Forelimb muscle (tissue), 1 donor: Measurements from ENCODE around the gene FN3KRP. TPM values are rescaled to one million over a fixed set of nuclear protein-coding genes. Genes with fewer than 3 reads are reported as not detected.
"Not testable (repeated sequence)": the region's sequence is repeated elsewhere in the genome, so short reads cannot be mapped to it uniquely, and the experiment has no call there.

ENCODE experiments used
- DNase-seq: peaks from one replicate; pipeline ENCODE4 v3.0.0-alpha.2; 2013; ENCODE audit warnings: low read depth
- polyA plus RNA-seq: library from polyadenylated mRNA; unstranded; fragments of 120-200 nt; gene quantifications from one replicate; pipeline ENCODE4 v1.2.1, GENCODE V29; 2013; ENCODE audit not compliant: insufficient read length

Gene FN3KRP
- polyA plus RNA-seq, 1 donor = 31.0 TPM

DNA sequence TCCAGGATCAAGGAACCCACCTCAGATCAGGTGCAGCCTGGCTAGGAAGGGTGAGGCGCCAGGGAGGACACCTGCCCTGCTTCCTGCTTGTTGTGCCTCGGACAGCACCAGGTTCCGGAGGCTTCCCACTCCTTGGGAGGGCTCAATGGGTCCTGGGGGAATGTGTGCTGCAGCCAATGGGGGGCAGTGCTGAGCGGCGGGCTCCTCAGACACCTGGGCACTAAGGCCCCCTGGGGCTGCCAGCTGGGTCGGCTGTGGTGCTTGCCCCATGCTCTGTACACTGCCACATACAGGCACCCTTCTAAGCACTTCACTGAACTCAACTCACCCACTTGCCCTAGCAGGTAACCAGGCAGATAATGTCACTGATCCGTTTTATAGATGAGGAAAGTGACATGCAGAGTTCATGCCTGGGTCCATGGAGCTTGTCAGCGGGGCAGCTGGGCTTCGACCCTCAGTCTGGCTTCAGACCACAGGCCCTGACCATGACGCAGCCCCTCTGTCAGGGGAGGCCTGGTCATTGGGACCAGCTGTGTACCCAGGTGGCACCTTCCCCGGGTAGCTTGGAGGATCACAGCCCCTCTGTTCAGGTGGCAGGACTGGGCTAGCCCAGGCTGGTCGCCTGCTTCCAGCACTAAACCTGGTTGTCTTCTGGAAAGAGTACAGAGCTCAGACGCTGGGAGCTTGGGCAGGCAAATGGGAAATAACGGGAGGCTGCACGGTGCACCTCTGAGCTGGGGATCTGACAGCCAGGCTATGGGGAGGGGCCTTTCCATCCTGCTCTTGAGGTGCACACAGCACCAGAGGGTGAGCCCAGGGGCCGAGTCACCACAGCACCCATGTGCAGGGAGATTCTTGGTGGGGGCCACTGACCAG is 27.1 kb downstream of the FN3KRP start:
- no peak for DNase-seq

DNA sequence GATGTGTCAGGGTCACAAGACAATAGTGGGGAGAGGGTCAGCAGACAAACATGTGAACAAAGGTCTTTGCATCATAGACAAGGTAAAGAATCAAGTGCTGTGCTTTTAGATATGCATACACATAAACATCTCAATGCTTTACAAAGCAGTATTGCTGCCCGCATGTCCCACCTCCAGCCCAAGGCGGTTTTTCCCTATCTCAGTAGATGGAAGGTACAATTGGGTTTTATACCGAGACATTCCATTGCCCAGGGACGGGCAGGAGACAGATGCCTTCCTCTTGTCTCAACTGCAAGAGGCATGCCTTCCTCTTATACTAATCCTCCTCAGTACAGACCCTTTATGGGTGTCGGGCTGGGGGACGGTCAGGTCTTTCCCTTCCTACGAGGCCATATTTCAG is 28.2 kb downstream of the FN3KRP start:
- not testable (repeated sequence) for DNase-seq

DNA sequence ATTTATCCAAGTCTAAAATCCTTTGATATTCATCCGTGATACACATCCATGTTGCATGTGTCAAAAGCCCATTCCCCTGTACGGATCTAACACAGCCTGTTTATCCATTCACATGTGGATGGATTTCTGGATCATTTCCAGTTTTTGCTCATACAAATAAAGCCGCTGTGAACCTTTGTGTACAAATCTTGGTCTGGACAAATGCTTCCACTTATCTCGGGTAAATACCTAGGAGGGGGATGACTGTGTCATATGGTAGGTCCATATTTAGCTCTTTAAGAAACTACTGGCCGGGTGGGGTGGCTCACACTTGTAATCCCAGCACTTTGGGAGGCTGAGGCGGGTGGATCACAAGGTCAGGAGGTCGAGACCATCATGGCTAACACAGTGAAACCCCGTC is 29.0 kb downstream of the FN3KRP start:
- no peak for DNase-seq

DNA sequence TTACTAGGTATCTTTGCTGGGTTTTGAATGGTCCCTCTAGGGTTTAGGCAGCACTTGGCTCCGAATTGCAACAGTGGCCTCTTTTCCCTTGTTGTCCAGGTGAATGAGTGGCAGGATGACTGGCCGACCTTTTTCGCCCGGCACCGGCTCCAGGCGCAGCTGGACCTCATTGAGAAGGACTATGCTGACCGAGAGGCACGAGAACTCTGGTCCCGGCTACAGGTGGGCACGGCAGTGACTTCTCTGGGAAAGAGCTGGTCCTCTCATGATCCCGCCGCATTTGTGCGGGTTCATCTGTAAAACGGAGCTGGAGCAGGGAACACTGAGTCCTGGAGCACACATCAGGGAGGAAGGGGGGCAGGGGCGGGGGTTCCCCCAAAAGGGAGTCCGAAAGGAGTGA is 32.2 kb downstream of the FN3KRP start:
- DNase-seq = no peak

DNA sequence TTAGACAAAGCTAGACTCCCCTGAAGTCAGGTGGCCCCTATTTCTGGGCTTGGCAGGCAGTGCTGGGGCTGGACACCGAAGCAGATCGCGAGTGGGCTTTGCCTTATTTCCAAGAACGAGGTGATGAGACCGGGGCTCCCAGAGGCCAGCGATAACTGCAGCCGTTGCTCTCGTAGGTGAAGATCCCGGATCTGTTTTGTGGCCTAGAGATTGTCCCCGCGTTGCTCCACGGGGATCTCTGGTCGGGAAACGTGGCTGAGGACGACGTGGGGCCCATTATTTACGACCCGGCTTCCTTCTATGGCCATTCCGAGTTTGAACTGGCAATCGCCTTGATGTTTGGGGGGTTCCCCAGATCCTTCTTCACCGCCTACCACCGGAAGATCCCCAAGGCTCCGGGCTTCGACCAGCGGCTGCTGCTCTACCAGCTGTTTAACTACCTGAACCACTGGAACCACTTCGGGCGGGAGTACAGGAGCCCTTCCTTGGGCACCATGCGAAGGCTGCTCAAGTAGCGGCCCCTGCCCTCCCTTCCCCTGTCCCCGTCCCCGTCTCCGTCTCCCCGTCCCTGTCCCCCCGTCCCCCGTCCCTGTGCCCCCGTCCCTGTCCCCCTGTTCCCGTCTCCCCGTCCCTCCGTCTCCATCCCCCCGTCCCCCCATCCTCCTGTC is 33.9 kb downstream of the FN3KRP start:
- DNase-seq = no peak

DNA sequence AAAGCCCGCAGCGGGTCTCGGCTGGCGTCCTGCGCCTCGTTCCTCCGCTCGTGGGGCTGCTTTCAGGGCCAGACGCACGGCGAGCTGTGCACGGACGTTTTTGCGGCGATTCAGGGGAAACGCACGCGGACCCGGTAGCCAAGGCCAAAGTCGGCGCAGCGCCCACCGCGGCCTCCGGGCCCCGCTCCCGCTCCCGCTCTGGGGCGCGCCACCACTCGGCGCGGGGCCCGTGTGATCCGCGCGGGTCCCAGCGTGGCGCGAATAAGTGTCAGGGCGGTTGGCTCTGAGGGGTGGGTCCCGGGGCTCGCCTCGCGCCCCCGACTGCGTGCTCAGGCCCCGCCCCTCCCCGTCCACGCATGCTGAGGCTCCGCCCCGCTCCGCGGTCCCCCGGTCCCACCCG is 34.7 kb downstream of the FN3KRP start:
- DNase-seq = no peak

DNA sequence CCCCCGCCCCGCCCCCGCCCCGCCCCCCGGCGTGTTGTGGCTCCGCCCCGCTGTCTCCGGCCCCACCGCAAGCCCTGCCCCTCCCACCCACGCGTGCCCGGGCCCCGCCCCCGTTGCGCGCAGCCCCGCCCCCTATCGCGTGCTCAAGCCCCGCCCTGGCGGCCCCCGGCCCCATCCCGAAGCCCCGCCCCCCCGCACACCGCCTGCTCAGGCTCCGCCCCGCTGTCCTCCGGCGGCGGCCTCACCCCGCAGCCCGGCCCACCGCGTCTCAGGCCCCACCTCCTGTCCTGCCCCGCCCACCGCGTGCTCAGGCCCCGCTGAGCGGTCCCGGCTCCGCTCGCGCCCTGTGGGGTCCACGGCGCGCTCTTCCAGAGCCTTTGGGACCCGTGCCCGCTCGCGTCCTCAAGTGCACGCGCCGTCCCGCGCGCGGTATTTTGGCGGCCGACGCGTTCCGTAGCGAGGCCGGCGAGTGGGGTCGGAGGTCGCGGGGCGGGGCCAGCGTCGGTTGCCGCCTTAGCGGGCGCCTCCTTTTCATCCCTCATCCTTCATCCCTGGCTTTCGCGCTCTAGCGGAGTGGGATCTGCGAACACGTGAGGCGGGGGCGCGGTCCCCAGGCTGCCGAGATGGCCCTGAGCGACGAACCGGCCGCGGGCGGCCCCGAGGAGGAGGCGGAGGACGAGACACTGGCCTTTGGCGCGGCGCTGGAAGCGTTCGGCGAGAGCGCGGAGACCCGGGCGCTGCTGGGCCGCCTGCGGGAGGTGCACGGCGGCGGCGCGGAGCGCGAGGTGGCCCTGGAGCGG is 35.3 kb downstream of the FN3KRP start, which contains the start of gene TBCD:
Gene TBCD (plus strand): TSS at position 495 of the 800 bp plus-strand sequence. CDS start 129 bp downstream, at position 624.
- peak; percentile 49 for DNase-seq

DNA sequence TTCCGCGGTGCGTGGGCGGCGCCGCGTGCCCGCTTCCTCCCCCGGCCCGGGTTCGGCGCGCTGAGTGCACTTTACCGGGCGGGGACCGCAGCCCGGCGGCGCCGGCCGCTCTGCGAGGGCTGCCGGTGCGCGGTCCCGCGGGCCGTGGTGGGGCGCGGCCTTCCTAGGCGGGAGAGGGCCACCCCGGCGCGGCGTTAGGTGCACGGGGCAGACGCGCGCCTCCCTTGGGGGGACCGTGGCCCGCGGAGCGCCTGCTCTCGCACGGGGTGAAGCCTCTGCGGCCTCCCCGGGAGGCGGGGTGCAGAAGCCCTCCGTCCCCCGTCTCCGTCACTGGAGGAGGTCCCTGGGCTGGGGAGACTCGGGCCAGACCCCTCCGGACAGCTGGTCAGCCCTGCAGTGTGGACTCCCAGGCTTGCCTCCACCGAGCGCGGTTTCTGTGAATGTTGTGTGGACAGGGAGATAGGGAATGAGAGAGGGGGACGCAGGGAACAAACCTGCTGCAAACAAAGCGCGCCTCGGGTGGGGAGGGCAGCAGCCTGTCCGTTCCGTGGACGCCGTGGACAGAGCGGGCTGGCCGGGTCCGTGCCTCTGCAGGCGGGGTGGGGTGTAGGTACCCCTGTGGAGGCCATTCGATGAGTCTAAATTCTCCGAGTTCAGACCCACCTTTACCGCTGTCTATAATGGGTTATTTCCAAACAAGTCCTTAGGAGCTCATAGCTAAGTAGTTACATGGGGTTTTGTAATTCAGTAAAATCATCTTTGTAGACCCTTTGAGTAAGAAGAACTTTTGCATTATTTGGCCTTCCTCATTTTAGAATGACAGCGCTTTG is 36.1 kb downstream of the FN3KRP start:
- DNase-seq = no peak

DNA sequence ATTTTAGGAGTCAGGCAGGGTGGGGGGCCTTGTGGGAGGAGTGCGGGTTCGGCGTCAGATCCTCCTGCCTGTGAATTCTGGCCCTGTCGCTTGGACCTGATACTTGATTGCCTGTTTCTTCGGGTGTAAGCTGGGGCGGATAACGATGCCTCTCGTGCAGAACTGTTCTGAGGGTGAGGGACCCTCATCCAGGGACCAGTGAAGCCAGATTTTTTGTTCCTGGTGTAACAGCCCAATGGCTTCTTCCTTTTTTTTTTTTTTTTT is 36.6 kb downstream of the FN3KRP start:
- no peak for DNase-seq

DNA sequence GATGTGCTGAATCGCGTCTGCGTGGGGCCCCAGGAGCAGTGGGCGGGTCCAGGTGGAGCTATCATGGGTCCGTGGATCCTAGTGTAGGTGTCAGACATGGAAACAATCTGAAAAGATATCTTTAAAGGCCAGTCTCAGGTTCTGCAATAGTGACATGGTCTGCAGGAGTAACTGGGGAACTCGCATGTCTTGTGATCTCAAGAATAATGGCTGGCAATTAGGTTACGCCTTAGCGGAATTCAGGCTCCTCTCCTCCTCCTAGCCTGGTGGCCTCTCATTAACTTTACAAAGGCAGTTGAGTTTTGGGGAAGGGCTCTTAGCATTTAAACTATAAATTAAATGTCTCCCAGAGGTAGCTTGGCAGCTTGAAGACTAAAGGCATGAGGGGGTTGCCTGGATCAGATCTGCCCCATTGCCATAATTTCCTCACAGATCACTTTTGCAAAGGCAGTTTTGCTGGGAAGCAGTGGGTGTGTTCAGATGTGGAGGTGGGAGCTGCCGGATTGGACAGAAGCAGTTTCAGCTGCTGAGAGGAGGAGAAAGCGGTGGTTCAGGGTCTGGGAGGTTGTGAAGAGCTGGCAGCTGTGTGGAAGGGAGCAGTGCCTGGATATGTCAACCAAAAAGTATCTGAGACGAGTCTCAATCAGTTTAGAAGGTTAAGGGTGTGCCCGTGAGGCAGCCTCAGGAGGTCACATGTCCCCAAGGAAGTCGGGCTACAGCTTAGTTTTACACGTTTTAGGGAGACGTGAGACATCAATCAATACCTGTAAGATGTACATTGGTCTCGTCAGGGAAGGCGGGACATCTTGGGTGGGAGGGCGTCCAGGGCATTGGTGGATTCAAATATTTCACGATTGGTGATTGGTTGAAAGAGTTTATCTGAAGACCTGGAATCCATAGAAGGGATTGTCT is 38.0 kb downstream of the FN3KRP start:
- no peak for DNase-seq

DNA sequence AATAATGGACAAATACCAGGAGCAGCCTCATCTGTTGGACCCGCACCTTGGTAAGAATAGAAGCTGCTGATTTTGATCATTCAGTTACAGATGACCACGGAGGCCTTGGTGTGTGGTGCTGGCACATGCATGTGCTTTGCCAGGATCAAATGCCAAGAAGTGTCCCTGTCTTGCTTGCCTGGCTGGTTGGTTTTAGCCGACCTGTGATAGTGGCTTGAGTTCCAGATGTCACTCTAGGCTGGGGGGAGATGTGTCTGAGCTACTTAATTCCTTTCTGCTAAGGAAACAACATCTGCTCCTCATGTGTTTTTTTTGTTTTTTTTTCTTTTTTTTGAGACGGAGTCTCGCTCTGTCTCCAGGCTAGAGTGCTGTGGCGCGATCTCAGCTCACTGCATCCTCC is 39.7 kb downstream of the FN3KRP start:
- DNase-seq = no peak

DNA sequence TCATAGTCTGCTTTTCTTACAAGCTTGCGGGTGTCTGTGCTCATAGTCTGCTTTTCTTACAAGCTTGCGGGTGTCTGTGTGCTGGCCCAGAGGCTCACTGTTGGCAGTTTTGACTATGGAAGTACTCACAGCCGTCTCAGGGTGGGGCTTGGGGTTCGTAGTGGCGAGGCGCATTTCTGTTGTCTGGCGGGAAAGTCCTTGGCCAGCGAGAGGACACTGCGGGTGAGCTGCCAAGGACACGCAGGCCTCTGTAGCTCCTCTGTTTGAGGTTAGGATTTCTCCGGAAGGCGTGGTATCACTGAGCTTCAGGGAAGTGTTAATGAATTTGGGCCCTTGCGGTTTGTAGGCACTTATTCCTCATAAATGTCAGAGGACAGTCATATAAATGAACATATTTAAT is 48.9 kb downstream of the FN3KRP start:
- DNase-seq = no peak

DNA sequence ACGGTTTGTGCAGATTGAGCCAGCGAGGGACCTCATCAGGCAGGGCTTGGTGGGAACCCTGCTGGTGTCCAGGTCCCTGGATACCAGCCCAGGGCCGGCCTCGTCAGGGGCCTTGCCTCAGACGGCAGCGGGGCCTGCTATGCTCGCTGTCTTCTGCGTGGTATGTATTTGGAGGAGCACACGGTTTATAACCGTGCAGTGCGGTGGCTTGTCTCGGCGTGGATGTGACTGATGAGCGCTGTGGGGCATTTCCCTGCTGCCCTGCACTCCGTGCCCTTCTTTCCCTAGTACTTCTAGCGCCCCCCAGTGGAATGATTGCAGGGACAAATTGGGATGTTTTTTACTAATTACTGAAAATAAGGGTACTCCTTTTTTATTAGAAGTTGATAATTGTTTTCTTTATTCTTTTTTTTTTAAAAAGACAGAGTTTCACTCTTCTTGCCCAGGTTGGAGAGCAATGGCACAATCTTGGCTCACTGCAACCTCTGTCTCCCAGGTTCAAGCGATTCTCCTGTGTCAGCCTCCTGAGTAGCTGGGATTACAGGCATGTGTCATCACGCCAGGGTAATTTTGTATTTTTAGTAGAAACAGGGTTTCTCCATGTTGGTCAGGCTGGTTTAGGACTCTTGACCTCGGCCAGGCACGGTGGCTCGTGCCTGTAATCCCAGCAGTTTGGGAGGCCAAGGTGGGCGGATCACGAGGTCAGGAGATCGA is 50.7 kb downstream of the FN3KRP start:
- DNase-seq = no peak

DNA sequence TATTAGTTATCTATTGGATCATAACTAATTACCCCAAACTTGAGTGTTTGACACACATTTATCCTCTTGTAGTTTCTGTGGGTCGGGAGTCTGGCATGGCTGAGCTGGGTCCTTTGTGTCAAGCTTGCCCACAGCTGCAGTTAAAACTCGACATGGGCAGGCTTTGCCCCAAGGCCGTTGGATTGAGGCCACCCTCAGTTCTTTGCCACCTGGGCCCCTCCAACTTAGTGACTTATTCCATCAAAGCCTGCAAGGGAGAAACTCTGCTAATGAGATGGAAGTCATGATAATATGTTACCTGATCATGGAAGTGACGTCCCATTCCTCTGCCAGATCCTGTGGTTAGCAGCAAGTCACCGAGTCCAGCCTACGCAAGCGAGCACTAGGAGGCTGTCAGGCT is 52.5 kb downstream of the FN3KRP start:
- no peak for DNase-seq

DNA sequence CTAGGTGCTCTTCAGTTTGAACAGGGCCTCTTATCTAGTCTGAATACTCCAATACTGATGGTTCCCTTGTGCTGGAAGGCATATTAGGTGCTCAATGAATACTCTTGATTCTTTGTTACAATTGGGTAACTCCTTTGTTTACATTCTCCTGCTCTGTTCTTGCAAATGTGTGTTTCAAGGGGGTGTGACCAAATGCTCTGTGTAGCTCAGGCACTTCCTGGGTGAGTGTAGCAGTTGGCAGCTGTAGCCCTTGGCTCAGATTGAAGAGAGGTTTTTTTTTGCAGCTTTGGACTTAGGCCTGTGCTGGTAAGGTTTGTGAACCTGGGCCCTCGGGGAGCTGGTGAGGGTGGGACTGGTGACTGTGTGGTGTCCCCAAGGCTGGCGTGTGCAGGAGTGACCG is 55.5 kb downstream of the FN3KRP start:
- DNase-seq = no peak

DNA sequence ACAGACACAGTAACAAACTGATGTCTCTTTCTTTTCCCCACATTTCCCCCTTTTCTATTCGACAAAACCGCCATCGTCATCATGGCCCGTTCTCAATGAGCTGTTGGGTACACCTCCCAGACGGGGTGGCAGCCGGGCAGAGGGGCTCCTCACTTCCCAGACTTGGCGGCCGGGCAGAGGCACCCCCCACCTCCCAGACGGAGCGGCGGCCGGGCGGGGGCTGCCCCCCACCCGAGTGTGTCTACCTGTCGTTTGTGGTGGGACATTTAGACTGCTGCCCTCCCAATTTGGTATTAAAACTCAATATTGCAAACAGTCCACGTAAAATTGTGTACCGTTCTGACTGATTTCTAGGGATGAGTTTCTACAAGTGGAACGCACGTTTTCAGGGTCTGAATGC is 58.0 kb downstream of the FN3KRP start:
- not testable (repeated sequence) for DNase-seq

DNA sequence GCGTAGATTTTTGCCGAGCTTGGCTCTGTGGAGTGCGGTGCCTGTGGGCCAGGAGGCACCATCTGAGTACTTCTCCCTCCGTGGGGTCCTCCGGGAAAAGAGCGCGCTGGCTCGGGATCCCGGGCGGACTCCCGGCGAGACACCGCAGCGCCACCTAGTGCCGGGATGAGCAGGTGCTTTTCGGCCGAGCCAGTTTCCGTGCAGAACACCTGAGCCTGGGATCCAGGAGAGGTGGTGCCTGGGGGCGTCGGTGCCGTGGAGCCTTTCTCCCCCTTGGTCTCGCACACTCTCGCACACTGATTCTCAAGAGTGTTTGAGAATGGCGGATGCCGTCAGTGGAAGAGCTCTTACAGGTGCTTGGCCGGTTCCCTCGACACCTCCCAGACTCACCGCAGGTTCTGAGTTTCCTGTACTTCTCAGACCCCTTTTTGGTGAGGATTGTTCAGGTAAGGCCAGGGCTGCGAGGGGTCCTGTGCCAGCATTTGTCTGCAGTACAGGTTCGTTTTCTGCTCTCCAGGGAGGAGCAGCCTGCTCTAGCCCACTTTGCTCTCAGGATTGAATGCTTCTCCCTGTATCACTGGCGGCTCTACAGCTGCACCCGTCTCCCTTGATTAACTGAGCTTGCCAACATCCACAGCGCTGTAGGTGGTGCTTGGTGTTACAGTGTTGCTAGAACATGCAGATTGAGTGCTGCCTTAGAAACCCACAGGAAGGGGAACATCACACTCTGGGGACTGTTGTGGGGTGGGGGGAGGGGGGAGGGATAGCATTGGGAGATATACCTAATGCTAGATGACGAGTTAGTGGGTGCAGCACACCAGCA is 58.7 kb downstream of the FN3KRP start:
- no peak for DNase-seq

DNA sequence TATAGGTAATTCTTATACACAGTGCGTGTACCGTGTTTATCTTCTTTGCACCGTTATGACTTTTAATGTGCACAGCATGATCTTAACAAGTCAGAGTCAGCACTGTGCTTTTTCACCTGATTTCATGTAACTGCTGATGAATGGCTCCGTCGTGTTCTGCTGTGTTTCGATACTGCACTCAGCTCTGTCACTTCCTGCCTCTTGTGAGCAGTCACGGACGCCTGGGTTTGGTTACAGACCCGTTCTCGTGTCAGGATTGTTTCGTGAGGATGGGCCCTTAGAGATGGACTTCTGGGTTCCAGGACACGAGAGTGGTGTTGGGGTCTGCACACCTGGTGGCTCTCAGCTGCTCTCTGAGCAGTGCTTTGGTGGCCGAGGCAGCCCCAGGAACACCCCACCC is 59.9 kb downstream of the FN3KRP start:
- no peak for DNase-seq
